ENCODE results near the gene ARID5A. TPM values are rescaled to one million over a fixed set of nuclear protein-coding genes. Genes with fewer than 3 reads are reported as not detected.

The ARID5A gene
- total and polyA plus RNA-seq, 2 of the 13 experiments (the other 11 are each of a cell fraction or from before 2014, with no cell fraction given): 6.0 to 9.5 TPM

DNA sequence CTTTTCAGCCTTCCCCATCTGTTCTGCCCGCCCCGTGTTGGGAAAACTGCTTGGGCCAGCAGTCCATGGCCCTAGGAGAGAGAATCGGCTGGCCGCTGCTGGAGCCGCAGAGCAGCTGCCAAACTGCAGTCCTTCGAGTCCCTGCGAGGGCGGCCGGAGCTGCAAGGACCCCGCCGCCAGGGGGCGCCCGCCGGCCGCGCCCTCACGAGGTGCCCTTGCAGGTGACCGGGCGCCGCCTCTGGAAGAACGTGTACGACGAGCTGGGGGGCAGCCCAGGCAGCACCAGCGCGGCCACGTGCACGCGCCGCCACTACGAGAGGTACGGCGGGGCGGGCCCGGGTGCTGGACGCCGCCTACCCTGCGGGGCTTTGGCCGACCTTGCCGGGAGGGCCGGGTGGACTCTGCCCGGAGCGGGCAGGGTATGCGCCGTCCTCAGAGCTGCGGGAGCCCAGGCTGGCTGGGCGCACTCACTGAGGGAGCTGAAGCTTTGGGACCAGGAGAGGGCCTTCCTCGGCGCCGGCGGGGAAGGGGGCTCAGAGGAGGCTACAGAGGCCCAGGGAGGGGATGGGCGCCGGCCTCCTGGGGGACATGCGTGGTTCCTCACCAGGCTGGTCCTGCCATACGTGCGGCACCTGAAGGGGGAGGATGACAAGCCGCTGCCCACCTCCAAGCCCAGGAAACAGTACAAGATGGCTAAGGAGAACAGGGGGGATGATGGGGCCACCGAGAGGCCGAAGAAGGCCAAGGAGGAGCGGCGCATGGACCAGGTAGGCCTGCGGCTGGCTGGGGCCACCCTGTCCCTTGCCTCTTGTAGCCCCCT, 13.6 kb downstream of the ARID5A start (continued):
- peak; percentile 72; the same call in 1 of the 2 replicates for TF ChIP-seq KMT2A (CRISPR knock-in tag; IDR thresholded peaks at IDR 0.05)
- no peak for TF ChIP-seq CREM (IDR thresholded peaks at IDR 0.05)
- no peak for TF ChIP-seq CREM (CRISPR knock-in tag; IDR thresholded peaks at IDR 0.05)
- TF ChIP-seq ATAD3A (CRISPR knock-in tag; IDR thresholded peaks at IDR 0.05): no peak
- TF ChIP-seq, protein P1, sequence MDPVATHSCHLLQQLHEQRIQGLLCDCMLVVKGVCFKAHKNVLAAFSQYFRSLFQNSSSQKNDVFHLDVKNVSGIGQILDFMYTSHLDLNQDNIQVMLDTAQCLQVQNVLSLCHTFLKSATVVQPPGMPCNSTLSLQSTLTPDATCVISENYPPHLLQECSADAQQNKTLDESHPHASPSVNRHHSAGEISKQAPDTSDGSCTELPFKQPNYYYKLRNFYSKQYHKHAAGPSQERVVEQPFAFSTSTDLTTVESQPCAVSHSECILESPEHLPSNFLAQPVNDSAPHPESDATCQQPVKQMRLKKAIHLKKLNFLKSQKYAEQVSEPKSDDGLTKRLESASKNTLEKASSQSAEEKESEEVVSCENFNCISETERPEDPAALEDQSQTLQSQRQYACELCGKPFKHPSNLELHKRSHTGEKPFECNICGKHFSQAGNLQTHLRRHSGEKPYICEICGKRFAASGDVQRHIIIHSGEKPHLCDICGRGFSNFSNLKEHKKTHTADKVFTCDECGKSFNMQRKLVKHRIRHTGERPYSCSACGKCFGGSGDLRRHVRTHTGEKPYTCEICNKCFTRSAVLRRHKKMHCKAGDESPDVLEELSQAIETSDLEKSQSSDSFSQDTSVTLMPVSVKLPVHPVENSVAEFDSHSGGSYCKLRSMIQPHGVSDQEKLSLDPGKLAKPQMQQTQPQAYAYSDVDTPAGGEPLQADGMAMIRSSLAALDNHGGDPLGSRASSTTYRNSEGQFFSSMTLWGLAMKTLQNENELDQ (CRISPR knock-in tag; IDR thresholded peaks at IDR 0.05; ENCODE audit: borderline replicate concordance): no peak
- TF ChIP-seq, protein P2, sequence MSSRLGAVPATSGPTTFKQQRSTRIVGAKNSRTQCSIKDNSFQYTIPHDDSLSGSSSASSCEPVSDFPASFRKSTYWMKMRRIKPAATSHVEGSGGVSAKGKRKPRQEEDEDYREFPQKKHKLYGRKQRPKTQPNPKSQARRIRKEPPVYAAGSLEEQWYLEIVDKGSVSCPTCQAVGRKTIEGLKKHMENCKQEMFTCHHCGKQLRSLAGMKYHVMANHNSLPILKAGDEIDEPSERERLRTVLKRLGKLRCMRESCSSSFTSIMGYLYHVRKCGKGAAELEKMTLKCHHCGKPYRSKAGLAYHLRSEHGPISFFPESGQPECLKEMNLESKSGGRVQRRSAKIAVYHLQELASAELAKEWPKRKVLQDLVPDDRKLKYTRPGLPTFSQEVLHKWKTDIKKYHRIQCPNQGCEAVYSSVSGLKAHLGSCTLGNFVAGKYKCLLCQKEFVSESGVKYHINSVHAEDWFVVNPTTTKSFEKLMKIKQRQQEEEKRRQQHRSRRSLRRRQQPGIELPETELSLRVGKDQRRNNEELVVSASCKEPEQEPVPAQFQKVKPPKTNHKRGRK (CRISPR knock-in tag; IDR thresholded peaks at IDR 0.05): peak; percentile 70; the same call in 1 of the 2 replicates
- TF ChIP-seq NR1H2 (CRISPR knock-in tag; IDR thresholded peaks at IDR 0.05; ENCODE audit: borderline replicate concordance, low read depth): peak; percentile 64; the same call in 1 of the 2 replicates
- TF ChIP-seq ZNF468 (CRISPR knock-in tag; IDR thresholded peaks at IDR 0.05): no peak
- TF ChIP-seq NBN (conservative IDR thresholded peaks at IDR 0.05): no peak
- peak; percentile 80 for TF ChIP-seq HOXA5 (CRISPR knock-in tag; IDR thresholded peaks at IDR 0.05)
- peak; percentile 25; the same call in 1 of the 2 replicates for TF ChIP-seq ZNF564 (CRISPR knock-in tag; IDR thresholded peaks at IDR 0.05)
- TF ChIP-seq MIER2 (CRISPR knock-in tag; IDR thresholded peaks at IDR 0.05): peak; percentile 26; the same call in 1 of the 2 replicates
- peak; percentile 100 for TF ChIP-seq ARNTL (CRISPR knock-in tag; IDR thresholded peaks at IDR 0.05)
- peak; percentile 89 for TF ChIP-seq KLF6 (CRISPR knock-in tag; IDR thresholded peaks at IDR 0.05)
- TF ChIP-seq ZNF576 (CRISPR knock-in tag; IDR thresholded peaks at IDR 0.05): peak; percentile 21
- TF ChIP-seq ZNF780A (CRISPR knock-in tag; IDR thresholded peaks at IDR 0.05): peak; percentile 75
- no peak for TF ChIP-seq NR3C1 (CRISPR knock-in tag; IDR thresholded peaks at IDR 0.05)
- no peak for TF ChIP-seq CBX2 (IDR thresholded peaks at IDR 0.05; ENCODE audit: low read depth, low read length)
- no peak for TF ChIP-seq CBX2 (CRISPR knock-in tag; IDR thresholded peaks at IDR 0.05; ENCODE audit: low read depth)
- peak; percentile 74; the same call in 1 of the 2 replicates for TF ChIP-seq ZNF761 (CRISPR knock-in tag; conservative IDR thresholded peaks at IDR 0.05)
- no peak for TF ChIP-seq PHB2 (IDR thresholded peaks at IDR 0.05; ENCODE audit: partially characterized antibody)
- peak; percentile 64; the same call in 1 of the 2 replicates for TF ChIP-seq SIN3A (IDR thresholded peaks at IDR 0.05; ENCODE audit: borderline replicate concordance, low read depth, low read length)
- TF ChIP-seq TOE1 (CRISPR knock-in tag; IDR thresholded peaks at IDR 0.05): no peak
- peak; percentile 85; the same call in 1 of the 2 replicates for TF ChIP-seq ZNF350 (CRISPR knock-in tag; IDR thresholded peaks at IDR 0.05; ENCODE audit: borderline replicate concordance, low read depth)
- TF ChIP-seq, protein P3, sequence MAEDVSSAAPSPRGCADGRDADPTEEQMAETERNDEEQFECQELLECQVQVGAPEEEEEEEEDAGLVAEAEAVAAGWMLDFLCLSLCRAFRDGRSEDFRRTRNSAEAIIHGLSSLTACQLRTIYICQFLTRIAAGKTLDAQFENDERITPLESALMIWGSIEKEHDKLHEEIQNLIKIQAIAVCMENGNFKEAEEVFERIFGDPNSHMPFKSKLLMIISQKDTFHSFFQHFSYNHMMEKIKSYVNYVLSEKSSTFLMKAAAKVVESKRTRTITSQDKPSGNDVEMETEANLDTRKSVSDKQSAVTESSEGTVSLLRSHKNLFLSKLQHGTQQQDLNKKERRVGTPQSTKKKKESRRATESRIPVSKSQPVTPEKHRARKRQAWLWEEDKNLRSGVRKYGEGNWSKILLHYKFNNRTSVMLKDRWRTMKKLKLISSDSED (CRISPR knock-in tag; IDR thresholded peaks at IDR 0.05): no peak
- TF ChIP-seq RAD21 (CRISPR knock-in tag; IDR thresholded peaks at IDR 0.05): peak; percentile 99
